ENCODE results near the gene GABRG3.

GABRG3 gene

GRCh38 chr15:27482287-27482686, 511.3 kb downstream of the GABRG3 start:
- DNase-seq (ENCODE audit: low spot score in 2 of 2) = no peak
- Mint-ChIP-seq H3K9me3 (peaks cover 12% of the 10 kb centered on the region), H3K36me3 (no peaks in the 10 kb centered on the region), H3K27ac (no peak overlapping the region), H3K4me1 (no peaks in the 10 kb centered on the region), H3K4me3 (no peak overlapping the region)
- ATAC-seq = no peak

- no peak overlapping the region for H3K27ac Mint-ChIP-seq
- no peaks in the 10 kb centered on the region for H3K4me1 Mint-ChIP-seq
- no peak for DNase-seq (ENCODE audit: low spot score in 2 of 2)
- ATAC-seq = no peak
- H3K9me3 Mint-ChIP-seq = peaks cover 14% of the 10 kb centered on the region
- H3K36me3 Mint-ChIP-seq = no peaks in the 10 kb centered on the region
- no peak overlapping the region for H3K4me3 Mint-ChIP-seq
Measured at GRCh38 chr15:27483124-27483523, 512.1 kb downstream of the GABRG3 start.

- no peak overlapping the region for H3K27ac Mint-ChIP-seq
- H3K9me3 Mint-ChIP-seq = peaks cover 12% of the 10 kb centered on the region
- H3K4me3 Mint-ChIP-seq = no peak overlapping the region
- ATAC-seq (no peak), DNase-seq (ENCODE audit: low spot score in 2 of 2) (no peak)
- no peaks in the 10 kb centered on the region for H3K36me3 Mint-ChIP-seq
- H3K4me1 Mint-ChIP-seq = no peaks in the 10 kb centered on the region
Measured at GRCh38 chr15:27485265-27485664, 514.3 kb downstream of the GABRG3 start.

- DNase-seq (ENCODE audit: low spot score in 2 of 2) (no peak), ATAC-seq (no peak)
- Mint-ChIP-seq H3K9me3 (peaks cover 12% of the 10 kb centered on the region), H3K27ac (no peak overlapping the region), H3K4me1 (no peaks in the 10 kb centered on the region), H3K4me3 (no peak overlapping the region), H3K36me3 (no peaks in the 10 kb centered on the region)
Measured at GRCh38 chr15:27486051-27486450, 515.1 kb downstream of the GABRG3 start.

GRCh38 chr15:27486683-27487647, 516.0 kb downstream of the GABRG3 start:
- peaks cover 12% of the 10 kb centered on the region for H3K9me3 Mint-ChIP-seq
- no peak overlapping the region for H3K4me3 Mint-ChIP-seq
- ATAC-seq (no peak), DNase-seq (ENCODE audit: low spot score in 2 of 2) (no peak)
- H3K4me1 Mint-ChIP-seq = no peaks in the 10 kb centered on the region
- H3K27ac Mint-ChIP-seq = no peak overlapping the region
- no peaks in the 10 kb centered on the region for H3K36me3 Mint-ChIP-seq

- Mint-ChIP-seq H3K27ac (no peak overlapping the region), H3K4me3 (no peak overlapping the region), H3K36me3 (no peaks in the 10 kb centered on the region), H3K9me3 (peaks cover 12% of the 10 kb centered on the region), H3K4me1 (no peaks in the 10 kb centered on the region)
- ATAC-seq = no peak
- no peak for DNase-seq (ENCODE audit: low spot score in 2 of 2)
Measured at GRCh38 chr15:27487846-27488245, 516.9 kb downstream of the GABRG3 start.

- DNase-seq (ENCODE audit: low spot score in 2 of 2) (no peak), ATAC-seq (no peak)
- no peaks in the 10 kb centered on the region for H3K4me1 Mint-ChIP-seq
- no peak overlapping the region for H3K27ac Mint-ChIP-seq
- no peak overlapping the region for H3K4me3 Mint-ChIP-seq
- peaks cover 11% of the 10 kb centered on the region for H3K9me3 Mint-ChIP-seq
- H3K36me3 Mint-ChIP-seq = no peaks in the 10 kb centered on the region
Measured at GRCh38 chr15:27490867-27491595, 520.0 kb downstream of the GABRG3 start.

- peaks cover 12% of the 10 kb centered on the region for H3K9me3 Mint-ChIP-seq
- ATAC-seq (no peak), DNase-seq (ENCODE audit: low spot score in 2 of 2) (no peak)
- H3K4me3 Mint-ChIP-seq = no peak overlapping the region
- no peak overlapping the region for H3K27ac Mint-ChIP-seq
- H3K36me3 Mint-ChIP-seq = no peaks in the 10 kb centered on the region
- H3K4me1 Mint-ChIP-seq = no peaks in the 10 kb centered on the region
Measured at GRCh38 chr15:27491666-27492621, 521.0 kb downstream of the GABRG3 start.

- Mint-ChIP-seq H3K9me3 (peaks cover 19% of the 10 kb centered on the region), H3K4me1 (no peaks in the 10 kb centered on the region), H3K4me3 (no peak overlapping the region), H3K27ac (no peak overlapping the region), H3K36me3 (no peaks in the 10 kb centered on the region)
- DNase-seq (ENCODE audit: low spot score in 2 of 2) (no peak), ATAC-seq (no peak)
Measured at GRCh38 chr15:27495963-27496459, 525.0 kb downstream of the GABRG3 start.

- DNase-seq (ENCODE audit: low spot score in 2 of 2) (no peak), ATAC-seq (no peak)
- H3K4me3 Mint-ChIP-seq = no peak overlapping the region
- H3K9me3 Mint-ChIP-seq = peaks cover 17% of the 10 kb centered on the region
- H3K36me3 Mint-ChIP-seq = no peaks in the 10 kb centered on the region
- H3K27ac Mint-ChIP-seq = no peak overlapping the region
- H3K4me1 Mint-ChIP-seq = no peaks in the 10 kb centered on the region
Measured at GRCh38 chr15:27498700-27499099, 527.7 kb downstream of the GABRG3 start.

- Mint-ChIP-seq H3K4me1 (no peaks in the 10 kb centered on the region), H3K4me3 (no peak overlapping the region), H3K9me3 (peaks cover 19% of the 10 kb centered on the region), H3K27ac (no peak overlapping the region), H3K36me3 (no peaks in the 10 kb centered on the region)
- ATAC-seq (no peak), DNase-seq (ENCODE audit: low spot score in 2 of 2) (no peak)
Measured at GRCh38 chr15:27499191-27499590, 528.2 kb downstream of the GABRG3 start.

GRCh38 chr15:27499719-27500118, 528.7 kb downstream of the GABRG3 start:
- Mint-ChIP-seq H3K27ac (no peak overlapping the region), H3K4me1 (no peaks in the 10 kb centered on the region), H3K9me3 (peaks cover 18% of the 10 kb centered on the region), H3K4me3 (no peak overlapping the region), H3K36me3 (no peaks in the 10 kb centered on the region)
- ATAC-seq = no peak
- no peak for DNase-seq (ENCODE audit: low spot score in 2 of 2)

- ATAC-seq (no peak), DNase-seq (ENCODE audit: low spot score in 2 of 2) (no peak)
- H3K4me3 Mint-ChIP-seq = no peak overlapping the region
- H3K4me1 Mint-ChIP-seq = no peaks in the 10 kb centered on the region
- no peaks in the 10 kb centered on the region for H3K36me3 Mint-ChIP-seq
- no peak overlapping the region for H3K27ac Mint-ChIP-seq
- peaks cover 14% of the 10 kb centered on the region for H3K9me3 Mint-ChIP-seq
Measured at GRCh38 chr15:27500206-27500605, 529.2 kb downstream of the GABRG3 start.

GRCh38 chr15:27506752-27507151, 535.8 kb downstream of the GABRG3 start:
- Mint-ChIP-seq H3K4me3 (no peak overlapping the region), H3K36me3 (no peaks in the 10 kb centered on the region), H3K27ac (no peak overlapping the region), H3K4me1 (no peaks in the 10 kb centered on the region), H3K9me3 (peaks cover 19% of the 10 kb centered on the region)
- no peak for DNase-seq (ENCODE audit: low spot score in 2 of 2)
- ATAC-seq = no peak

GRCh38 chr15:27509014-27509413, 538.0 kb downstream of the GABRG3 start:
- no peak for DNase-seq (ENCODE audit: low spot score in 2 of 2)
- H3K36me3 Mint-ChIP-seq = no peaks in the 10 kb centered on the region
- peaks cover 27% of the 10 kb centered on the region for H3K9me3 Mint-ChIP-seq
- H3K4me1 Mint-ChIP-seq = no peaks in the 10 kb centered on the region
- no peak for ATAC-seq
- H3K27ac Mint-ChIP-seq = no peak overlapping the region
- no peak overlapping the region for H3K4me3 Mint-ChIP-seq

All from stimulated activated effector memory CD8-positive, alpha-beta T cell treated with anti-CD3 and anti-CD28 coated beads, Interleukin-12 subunit alpha, Interleukin-12 subunit beta, amount 100 ng/mL, for 72 hours (primary cell).